Neutrophil (primary cell): Measurements from ENCODE around the gene RHNO1.

Source experiments
- H3K27ac ChIP-seq: fragments of 200-600 bp; sonication (generic); 2 replicates; pipeline ENCODE4 v1.5.1; 2016; ENCODE audit warnings: mild to moderate bottlenecking, moderate library complexity
- H3K27me3 ChIP-seq: fragments of 200-600 bp; sonication (generic); 2 replicates; pipeline ENCODE4 v1.6.0; 2016; ENCODE audit warnings: mild to moderate bottlenecking
- H3K36me3 ChIP-seq: fragments of 200-600 bp; sonication (generic); 2 replicates; pipeline ENCODE4 v1.5.1; 2017
- H3K4me1 ChIP-seq, 2 experiments: fragments of 200-600 bp in 1 of 2; sonication (generic) in 1 of 2; 1 replicate in 1 of 2; 2 replicates in 1 of 2; pipeline versions ENCODE4 v1.5.1 to v1.6.1; 2013 to 2016; ENCODE audit warnings: low read depth in 1 of 2, low read length in 1 of 2, mild to moderate bottlenecking in 1 of 2, moderate library complexity in 1 of 2; ENCODE audit not compliant: control insufficient read depth in 1 of 2, insufficient read depth in 1 of 2
- H3K4me3 ChIP-seq, 2 experiments: fragments of 200-600 bp in 1 of 2; sonication (generic) in 1 of 2; 1 replicate in 1 of 2; 2 replicates in 1 of 2; pipeline ENCODE4 v1.5.1; 2013 to 2016; ENCODE audit warnings: low read depth in 1 of 2, low read length in 1 of 2, mild to moderate bottlenecking in 1 of 2, moderate library complexity in 1 of 2
- H3K9me3 ChIP-seq: fragments of 200-600 bp; sonication (generic); 2 replicates; pipeline ENCODE4 v1.5.1; 2016
- CTCF ChIP-seq: fragments of 200-600 bp; sonication (generic); IDR thresholded peaks from 2 replicates; pipeline ENCODE4 v1.5.1; 2016; ENCODE audit warnings: antibody characterized with exemption

RHNO1 gene

DNA sequence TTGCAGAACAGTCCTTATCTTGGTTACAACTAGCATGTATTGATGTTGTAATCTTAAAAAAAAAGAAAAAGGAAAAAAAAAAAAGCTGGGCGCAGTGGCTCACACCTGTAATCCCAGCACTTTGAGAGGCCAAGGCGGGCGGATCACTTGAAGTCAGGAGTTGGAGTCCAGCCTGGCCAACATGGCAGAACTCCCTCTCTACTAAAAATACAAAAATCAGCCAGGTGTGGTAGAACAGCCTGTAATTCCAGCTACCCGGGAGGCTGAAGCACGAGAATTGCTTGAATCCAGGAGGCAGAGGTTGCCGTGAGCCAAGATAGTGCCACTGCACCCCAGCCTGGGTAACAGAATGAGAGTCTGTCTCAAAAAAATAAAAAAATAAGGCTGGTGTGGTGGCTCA is 56.6 kb downstream of the RHNO1 start:
- H3K27ac ChIP-seq: no peak overlapping the region
- H3K27me3 ChIP-seq: no peaks in the 10 kb centered on the region
- no peaks in the 10 kb centered on the region for H3K36me3 ChIP-seq
- H3K9me3 ChIP-seq: no peaks in the 10 kb centered on the region
- H3K4me3 ChIP-seq: no peak overlapping the region
- TF ChIP-seq CTCF: no peak
- no peaks in the 10 kb centered on the region for H3K4me1 ChIP-seq

DNA sequence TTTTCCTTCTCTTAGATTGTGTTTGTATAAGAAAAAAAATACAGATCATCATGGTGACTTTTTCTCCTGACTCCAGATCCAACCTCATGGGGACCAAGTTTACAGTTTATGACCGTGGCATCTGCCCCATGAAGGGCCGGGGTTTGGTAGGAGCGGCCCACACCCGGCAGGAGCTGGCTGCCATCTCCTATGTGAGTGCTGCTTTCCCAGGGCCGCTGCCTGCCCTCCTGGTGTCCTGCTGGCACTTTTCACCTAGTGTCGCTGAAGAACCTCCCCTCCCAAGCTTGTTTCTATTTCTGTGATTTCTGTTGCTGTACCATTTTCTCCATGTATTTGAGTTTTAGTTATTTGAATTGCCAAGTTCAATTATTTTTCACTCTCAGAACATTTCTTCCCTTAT is 57.3 kb downstream of the RHNO1 start:
- H3K27ac ChIP-seq: no peak overlapping the region
- no peaks in the 10 kb centered on the region for H3K9me3 ChIP-seq
- TF ChIP-seq CTCF: no peak
- H3K36me3 ChIP-seq: no peaks in the 10 kb centered on the region
- H3K4me3 ChIP-seq: no peak overlapping the region
- no peaks in the 10 kb centered on the region for H3K27me3 ChIP-seq
- H3K4me1 ChIP-seq: no peaks in the 10 kb centered on the region

- TF ChIP-seq CTCF: no peak
- Histone ChIP-seq H3K4me1 (no peaks in the 10 kb centered on the region), H3K27ac (no peak overlapping the region), H3K4me3 (no peak overlapping the region), H3K9me3 (no peaks in the 10 kb centered on the region), H3K36me3 (no peaks in the 10 kb centered on the region), H3K27me3 (no peaks in the 10 kb centered on the region)
These were observed 59.3 kb downstream of the RHNO1 start for GRCh38 chr12:2936301-2936700.

DNA sequence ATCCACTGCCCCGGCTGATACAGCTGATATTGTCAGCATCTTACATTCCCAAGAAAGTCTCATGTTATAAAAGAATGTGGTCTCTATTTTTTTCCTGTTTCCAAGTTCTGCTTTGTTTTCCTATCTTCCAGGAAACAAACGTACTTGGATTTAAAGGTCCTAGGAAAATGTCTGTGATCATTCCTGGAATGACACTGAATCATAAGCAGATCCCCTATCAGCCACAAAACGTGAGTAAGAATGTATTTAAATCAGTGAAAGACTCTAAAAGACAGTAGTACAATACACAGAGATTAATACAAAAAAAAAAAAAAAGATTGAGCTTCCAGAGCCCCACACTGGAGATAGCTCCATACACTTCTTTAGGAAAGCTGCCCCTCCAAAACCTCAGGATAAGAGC is 60.5 kb downstream of the RHNO1 start:
- Histone ChIP-seq H3K4me3 (no peak overlapping the region), H3K36me3 (no peaks in the 10 kb centered on the region), H3K27ac (no peak overlapping the region), H3K4me1 (no peaks in the 10 kb centered on the region), H3K27me3 (no peaks in the 10 kb centered on the region), H3K9me3 (no peaks in the 10 kb centered on the region)
- no peak for TF ChIP-seq CTCF
